ENCODE results near the gene PAX3. TPM values are rescaled to one million over a fixed set of nuclear protein-coding genes. Genes with fewer than 3 reads are reported as not detected.

The PAX3 gene
- total and polyA plus RNA-seq, 4 donors: not detected

- Histone ChIP-seq H3K9me3 (ENCODE audit: control insufficient read depth in 4 of 4, low read length in 3 of 4) (no peaks in the 10 kb centered on the region), H3K36me3 (ENCODE audit: control insufficient read depth in 4 of 4, insufficient read depth in 3 of 4, low read depth in 1 of 4, low read length in 3 of 4) (no peaks in the 10 kb centered on the region), H3K4me3 (ENCODE audit: low read depth in 1 of 3, low read length in 3 of 3) (no peak overlapping the region), H3K4me1 (ENCODE audit: control insufficient read depth in 4 of 4, insufficient read depth in 4 of 4, low read length in 3 of 4) (peaks cover 9 to 27% (median 24%) of the 10 kb centered on the region in 4 donors), H3K27me3 (ENCODE audit: control insufficient read depth in 4 of 4, insufficient read depth in 4 of 4, low read length in 3 of 4) (peaks cover 9 to 57% (median 28%) of the 10 kb centered on the region in 4 donors), H3K27ac (ENCODE audit: low read depth in 1 of 2, low read length in 2 of 2) (no peak overlapping the region), H3K9ac (ENCODE audit: low read depth in 1 of 2, low read length in 2 of 2) (no peak overlapping the region)
- WGBS: 13% methylated on average over 14 of the region's 14 CpGs
- TF ChIP-seq FOXA2 (IDR thresholded peaks at IDR 0.05) (no peak), SP1 (IDR thresholded peaks at IDR 0.05) (no peak)
- no peak for DNase-seq (ENCODE audit: low spot score)
Observed at GRCh38 chr2:222292149-222293134, 6.4 kb downstream of the PAX3 start.

GRCh38 chr2:222291485-222291841 lies 7.3 kb downstream of the PAX3 start:
- DNase-seq (ENCODE audit: low spot score): no peak
- Histone ChIP-seq H3K27ac (ENCODE audit: low read depth in 1 of 2, low read length in 2 of 2) (no peak overlapping the region), H3K4me3 (ENCODE audit: low read depth in 1 of 3, low read length in 3 of 3) (no peak overlapping the region), H3K27me3 (ENCODE audit: control insufficient read depth in 4 of 4, insufficient read depth in 4 of 4, low read length in 3 of 4) (peaks cover 8 to 55% (median 30%) of the 10 kb centered on the region in 4 donors), H3K9ac (ENCODE audit: low read depth in 1 of 2, low read length in 2 of 2) (no peak overlapping the region), H3K36me3 (ENCODE audit: control insufficient read depth in 4 of 4, insufficient read depth in 3 of 4, low read depth in 1 of 4, low read length in 3 of 4) (no peaks in the 10 kb centered on the region), H3K9me3 (ENCODE audit: control insufficient read depth in 4 of 4, low read length in 3 of 4) (no peaks in the 10 kb centered on the region), H3K4me1 (ENCODE audit: control insufficient read depth in 4 of 4, insufficient read depth in 4 of 4, low read length in 3 of 4) (peaks cover 3 to 18% (median 16%) of the 10 kb centered on the region in 4 donors)
- no peak for TF ChIP-seq JUND (IDR thresholded peaks at IDR 0.05)
- TF ChIP-seq NR2F2 (IDR thresholded peaks at IDR 0.05): no peak
- no peak for TF ChIP-seq RXRA (IDR thresholded peaks at IDR 0.05)
- TF ChIP-seq ZBTB33 (IDR thresholded peaks at IDR 0.05): no peak
- no peak for TF ChIP-seq TAF1 (conservative IDR thresholded peaks at IDR 0.05)
- TF ChIP-seq HNF4G (IDR thresholded peaks at IDR 0.05): no peak
- TF ChIP-seq REST (IDR thresholded peaks at IDR 0.05): no peak
- TF ChIP-seq GABPA (IDR thresholded peaks at IDR 0.05 in 1 of 2, conservative IDR thresholded peaks at IDR 0.05 in 1 of 2): no peak
- 10% methylated on average over 4 of the region's 4 CpGs for WGBS
